Middle frontal gyrus (tissue), 1 donor: ENCODE data around the gene TET1.
"Not testable (repeated sequence)": the region's sequence is repeated elsewhere in the genome, so short reads cannot be mapped to it uniquely, and the experiment has no call there.

Experiments used
- DNase-seq: peaks from one replicate; pipeline ENCODE4 v3.0.0-alpha.2; 2015; ENCODE audit warnings: low spot score; ENCODE audit errors: extremely low spot score

Gene TET1

GRCh38 chr10:68697106-68697505 lies 137.0 kb downstream of the TET1 start:
- DNase-seq, result no peak

DNA sequence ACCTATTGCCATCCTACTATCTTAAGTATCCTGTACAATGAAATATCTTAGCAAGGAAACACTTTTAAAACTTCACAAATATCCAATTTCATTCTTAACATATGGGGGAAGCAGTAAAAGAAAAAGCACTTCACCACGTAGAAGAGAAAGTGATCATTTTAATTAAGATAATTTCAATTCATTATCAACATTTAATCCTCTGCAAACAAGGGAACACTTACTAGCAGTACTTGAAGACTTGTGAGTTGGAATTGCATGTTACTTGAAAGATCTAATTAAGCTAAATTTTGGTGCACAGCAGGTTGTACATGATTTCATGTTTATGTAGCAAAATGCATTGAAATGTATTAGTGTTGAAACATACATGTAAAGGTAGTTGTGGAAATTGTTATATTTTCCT lies 140.1 kb downstream of the TET1 start:
- DNase-seq, result no peak

DNA sequence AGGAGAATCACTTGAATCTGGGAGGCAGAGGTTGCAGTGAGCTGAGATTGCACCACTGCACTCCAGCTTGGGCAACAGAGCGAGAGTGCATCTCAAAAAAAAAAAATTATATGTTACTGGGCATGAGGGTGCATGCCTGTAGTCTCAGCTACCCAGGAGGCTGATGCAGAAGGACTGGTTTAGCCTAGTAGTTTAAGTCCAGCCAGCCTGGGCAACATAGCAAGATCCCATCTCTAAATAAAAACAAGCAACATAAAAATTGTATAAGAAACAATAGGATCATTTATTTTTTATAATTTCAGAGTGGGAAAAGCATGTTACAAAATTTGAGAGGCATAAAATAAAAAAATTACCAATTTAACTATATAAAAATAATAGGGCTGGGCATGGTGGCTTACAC lies 145.4 kb downstream of the TET1 start:
- no peak for DNase-seq

DNA sequence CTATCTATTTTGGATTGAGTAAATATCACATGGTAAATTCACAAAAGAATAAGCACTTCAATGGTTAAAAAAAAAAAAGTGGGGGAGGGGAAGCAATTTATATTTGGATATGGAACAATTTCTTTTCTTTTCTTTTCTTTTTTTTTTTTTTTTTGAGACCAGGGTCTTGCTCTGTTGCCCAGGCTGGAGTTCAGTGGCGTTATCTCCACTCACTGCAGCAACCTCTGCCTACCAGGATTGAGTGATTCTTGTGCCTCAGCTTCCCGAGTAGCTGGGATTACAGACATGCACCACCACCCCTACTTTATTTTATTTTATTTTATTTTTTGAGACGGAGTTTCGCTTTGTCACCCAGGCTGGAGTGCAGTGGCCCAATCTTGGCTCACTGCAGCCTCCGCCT lies 148.8 kb downstream of the TET1 start:
- not testable (repeated sequence) for DNase-seq

DNA sequence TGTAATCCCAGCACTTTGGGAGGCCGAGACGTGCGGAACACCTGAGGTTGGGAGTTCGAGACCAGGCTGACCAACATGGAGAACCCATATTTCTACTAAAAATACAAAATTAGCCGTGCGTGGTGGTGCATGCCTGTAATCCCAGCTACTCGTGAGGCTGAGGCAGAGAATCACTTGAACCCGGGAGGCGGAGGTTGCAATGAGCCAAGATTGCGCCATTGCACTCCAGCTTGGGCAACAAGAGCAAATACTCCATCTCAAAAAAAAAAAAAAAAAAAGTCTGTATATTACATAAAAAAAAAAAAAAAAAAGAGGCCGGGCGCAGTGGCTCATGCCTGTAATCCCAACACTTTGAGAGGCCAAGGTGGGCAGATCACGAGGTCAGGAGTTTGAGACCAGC lies 152.9 kb downstream of the TET1 start:
- DNase-seq, result not testable (repeated sequence)

DNA sequence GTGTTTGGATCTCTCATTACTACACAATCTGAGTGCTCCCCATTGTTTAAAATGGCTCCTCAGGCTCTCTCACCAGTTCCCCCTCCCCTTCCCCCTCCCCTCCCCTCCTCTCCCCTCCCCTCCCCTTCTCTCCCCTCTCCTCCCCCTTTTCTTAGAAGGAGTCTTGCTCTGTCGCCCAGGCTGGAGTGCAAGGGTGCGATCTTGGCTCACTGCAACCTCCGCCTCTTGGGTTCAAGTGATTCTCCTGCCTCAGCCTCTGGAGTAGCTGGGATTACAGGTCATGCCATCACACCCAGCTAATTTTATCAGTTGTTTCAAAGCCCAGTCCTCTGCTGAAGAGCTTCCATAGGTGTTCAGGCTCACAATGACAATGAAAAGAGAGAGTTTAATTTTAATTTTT lies 157.3 kb downstream of the TET1 start:
- no peak for DNase-seq

GRCh38 chr10:68720793-68721672 lies 160.9 kb downstream of the TET1 start, which contains the start of gene CCAR1:
Gene CCAR1 (plus strand): TSS chr10:68721239. CDS start chr10:68722505, 1,266 bp downstream.
- DNase-seq, result peak; percentile 91

DNA sequence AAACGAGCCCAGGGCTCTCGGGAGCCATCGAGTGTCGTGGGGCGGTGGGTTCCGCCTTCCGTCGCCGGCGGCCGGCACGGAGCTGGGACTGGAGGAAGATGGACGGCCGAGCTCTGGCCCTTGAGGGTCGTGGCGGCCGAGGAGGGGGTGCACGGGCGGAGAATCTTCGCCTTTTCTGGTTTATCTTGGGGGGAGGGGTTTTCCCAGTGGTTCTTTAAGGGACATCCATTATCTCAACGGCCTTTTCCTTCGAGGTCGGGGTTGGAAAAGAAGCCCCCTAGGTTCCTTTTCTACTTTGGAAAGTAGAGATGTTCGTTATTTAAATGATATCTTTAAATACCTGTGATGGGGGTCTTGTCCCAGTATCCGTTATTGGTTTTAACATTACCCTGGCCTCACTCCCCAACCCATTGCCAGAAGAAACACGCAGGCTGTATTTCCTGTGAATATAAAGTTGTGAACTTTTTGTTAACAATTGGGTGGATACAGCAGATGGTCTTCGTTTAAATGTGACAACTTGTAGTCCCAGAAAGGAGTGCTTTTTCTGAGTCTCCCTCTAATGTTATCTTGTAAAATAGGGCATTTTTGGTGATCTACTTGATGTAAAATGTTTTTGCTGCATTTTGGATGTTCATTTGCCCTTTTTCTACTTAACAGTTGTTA lies 161.7 kb downstream of the TET1 start:
- DNase-seq, result no peak

- DNase-seq, result no peak
These were observed 164.9 kb downstream of the TET1 start for GRCh38 chr10:68725016-68725415.

- DNase-seq, result no peak
These were observed 167.0 kb downstream of the TET1 start for GRCh38 chr10:68727146-68727545.

GRCh38 chr10:68732651-68733050 lies 172.5 kb downstream of the TET1 start:
- no peak for DNase-seq

DNA sequence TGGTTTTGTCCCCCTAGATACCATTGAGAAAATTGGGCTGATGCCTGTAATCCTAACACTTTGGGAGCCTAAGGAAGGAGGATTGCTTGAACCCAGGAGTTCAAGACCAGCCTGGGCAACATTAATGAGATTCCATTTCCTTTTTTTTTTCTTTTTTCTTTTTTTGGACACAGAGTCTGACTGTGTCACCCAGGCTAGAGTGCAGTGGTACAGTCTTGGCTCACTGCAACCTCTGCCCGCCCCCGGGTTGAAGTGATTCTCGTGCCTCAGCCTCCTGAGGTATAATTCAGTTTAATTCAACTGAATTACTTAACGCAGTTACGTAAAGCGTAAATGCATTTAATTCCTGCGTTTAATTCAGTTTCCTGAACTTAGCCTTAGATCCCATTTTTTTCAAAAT lies 174.2 kb downstream of the TET1 start:
- no peak for DNase-seq

- no peak for DNase-seq
These were observed 175.0 kb downstream of the TET1 start for GRCh38 chr10:68735119-68735518.

DNA sequence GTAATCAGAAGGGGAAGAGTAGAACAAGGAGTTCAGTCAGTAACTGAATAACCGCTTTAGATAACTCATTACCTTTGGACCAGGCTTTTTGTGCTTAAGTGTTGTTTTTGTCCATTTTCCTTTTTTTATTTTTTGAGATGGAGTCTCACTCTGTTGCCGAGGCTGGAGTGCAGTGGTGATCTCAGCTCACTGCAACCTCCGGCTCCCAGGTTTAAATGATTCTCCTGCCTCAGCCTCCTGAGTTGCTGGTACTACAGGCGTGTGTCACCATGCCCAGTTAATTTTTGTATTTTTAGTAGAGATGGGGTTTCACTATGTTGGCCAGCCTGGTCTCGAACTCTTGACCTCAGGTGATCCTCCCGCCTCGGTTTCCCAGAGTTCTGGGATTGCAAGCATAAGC lies 175.6 kb downstream of the TET1 start:
- DNase-seq, result not testable (repeated sequence)

GRCh38 chr10:68740676-68741075 lies 180.5 kb downstream of the TET1 start:
- DNase-seq, result not testable (repeated sequence)

DNA sequence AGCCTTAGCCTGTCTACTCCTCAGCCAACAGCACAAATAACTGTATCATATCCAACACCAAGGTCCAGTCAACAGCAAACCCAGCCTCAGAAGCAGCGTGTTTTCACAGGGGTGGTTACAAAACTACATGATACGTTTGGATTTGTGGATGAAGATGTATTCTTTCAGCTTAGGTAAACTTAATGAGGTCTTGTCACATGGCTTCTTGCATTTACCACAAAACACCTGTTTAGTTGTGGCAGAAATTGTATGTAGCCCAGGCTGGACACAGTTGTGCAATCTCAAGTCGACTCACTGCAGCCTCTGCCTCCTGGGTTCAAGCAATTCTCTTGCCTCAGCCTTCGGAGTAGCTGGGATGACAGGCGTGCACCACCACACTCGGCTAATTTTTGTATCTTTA lies 182.3 kb downstream of the TET1 start:
- DNase-seq, result no peak
